GM12865 (cell line): Measurements from ENCODE around the gene NTRK3.

ENCODE experiments used
- DNase-seq: peaks from one replicate; pipeline ENCODE4 v3.0.0; 2010; ENCODE audit warnings: low read depth
- H3K4me3 ChIP-seq: 2 replicates; pipeline ENCODE4 v1.5.1; 2011; ENCODE audit warnings: mild to moderate bottlenecking, low read depth, low read length, control low read depth
- TF ChIP-seq, protein P1 (sequence below): IDR thresholded peaks from 2 replicates; pipeline ENCODE4 v1.5.1; 2011; ENCODE audit warnings: low read length, control low read depth, low read depth, inconsistent platforms; ENCODE audit not compliant: insufficient read depth; ENCODE audit errors: missing control alignments

The NTRK3 gene

DNA sequence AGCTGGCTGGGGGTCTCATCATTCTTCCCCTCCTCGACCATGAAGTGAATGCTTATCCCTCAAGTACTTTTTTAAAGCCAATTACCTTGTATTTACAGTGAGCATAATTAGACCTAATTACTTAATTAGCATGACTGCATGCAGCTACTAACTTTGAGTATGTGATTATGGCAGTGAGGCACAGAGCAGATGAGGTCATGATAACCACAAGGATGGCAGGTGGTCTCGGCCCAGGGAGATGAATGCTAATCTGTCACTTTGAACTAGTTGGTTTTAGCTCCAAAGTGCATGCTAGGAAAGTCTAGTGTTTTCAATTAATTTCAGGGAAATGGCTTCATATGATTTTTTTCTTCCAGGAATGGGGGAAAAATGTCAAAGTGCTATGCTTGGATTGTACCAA, 233.8 kb downstream of the NTRK3 start:
- DNase-seq: no peak
- H3K4me3 ChIP-seq: no peak overlapping the region
- TF ChIP-seq, protein P1, sequence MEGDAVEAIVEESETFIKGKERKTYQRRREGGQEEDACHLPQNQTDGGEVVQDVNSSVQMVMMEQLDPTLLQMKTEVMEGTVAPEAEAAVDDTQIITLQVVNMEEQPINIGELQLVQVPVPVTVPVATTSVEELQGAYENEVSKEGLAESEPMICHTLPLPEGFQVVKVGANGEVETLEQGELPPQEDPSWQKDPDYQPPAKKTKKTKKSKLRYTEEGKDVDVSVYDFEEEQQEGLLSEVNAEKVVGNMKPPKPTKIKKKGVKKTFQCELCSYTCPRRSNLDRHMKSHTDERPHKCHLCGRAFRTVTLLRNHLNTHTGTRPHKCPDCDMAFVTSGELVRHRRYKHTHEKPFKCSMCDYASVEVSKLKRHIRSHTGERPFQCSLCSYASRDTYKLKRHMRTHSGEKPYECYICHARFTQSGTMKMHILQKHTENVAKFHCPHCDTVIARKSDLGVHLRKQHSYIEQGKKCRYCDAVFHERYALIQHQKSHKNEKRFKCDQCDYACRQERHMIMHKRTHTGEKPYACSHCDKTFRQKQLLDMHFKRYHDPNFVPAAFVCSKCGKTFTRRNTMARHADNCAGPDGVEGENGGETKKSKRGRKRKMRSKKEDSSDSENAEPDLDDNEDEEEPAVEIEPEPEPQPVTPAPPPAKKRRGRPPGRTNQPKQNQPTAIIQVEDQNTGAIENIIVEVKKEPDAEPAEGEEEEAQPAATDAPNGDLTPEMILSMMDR: no peak

DNA sequence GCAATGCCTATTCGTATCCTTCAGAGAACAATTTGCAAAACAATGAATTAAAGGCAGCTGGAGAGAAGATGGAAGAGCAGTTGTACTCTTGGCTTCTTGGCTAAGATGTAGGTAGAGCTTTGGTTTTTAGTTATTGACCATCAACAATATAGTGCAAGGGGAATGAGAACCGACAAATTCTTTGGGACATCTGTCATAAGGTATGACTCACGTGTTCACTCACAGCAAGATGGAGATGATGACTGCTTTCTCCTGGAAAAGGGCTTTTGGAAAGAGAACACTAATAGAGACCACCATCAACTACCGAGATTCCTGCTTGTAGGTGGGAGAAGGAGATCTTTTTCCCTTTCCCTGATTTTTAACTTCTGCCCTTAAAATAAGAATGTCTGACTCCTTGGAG, 234.9 kb downstream of the NTRK3 start:
- H3K4me3 ChIP-seq: no peak overlapping the region
- DNase-seq: no peak
- TF ChIP-seq, protein P1: no peak

DNA sequence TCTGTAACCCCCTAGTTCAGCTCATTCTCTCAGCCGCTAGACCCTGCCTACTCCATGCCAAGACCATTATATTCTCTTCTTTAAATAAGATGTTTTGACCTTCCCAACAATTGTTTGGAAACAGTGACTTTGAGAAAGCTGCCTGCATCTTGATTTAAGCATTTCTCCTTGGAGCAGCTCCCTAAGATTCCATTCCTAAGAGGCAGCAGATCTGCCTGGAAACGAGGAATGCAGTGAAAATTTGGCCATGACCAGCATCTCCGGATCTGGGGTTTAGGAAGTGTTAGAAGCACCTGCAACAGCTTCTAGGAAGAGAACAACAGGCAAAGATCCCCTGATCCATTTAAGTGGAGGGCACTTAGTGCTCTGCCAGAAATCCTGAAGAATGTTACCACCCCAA, 235.7 kb downstream of the NTRK3 start:
- no peak for DNase-seq
- H3K4me3 ChIP-seq: no peak overlapping the region
- TF ChIP-seq, protein P1: no peak

DNA sequence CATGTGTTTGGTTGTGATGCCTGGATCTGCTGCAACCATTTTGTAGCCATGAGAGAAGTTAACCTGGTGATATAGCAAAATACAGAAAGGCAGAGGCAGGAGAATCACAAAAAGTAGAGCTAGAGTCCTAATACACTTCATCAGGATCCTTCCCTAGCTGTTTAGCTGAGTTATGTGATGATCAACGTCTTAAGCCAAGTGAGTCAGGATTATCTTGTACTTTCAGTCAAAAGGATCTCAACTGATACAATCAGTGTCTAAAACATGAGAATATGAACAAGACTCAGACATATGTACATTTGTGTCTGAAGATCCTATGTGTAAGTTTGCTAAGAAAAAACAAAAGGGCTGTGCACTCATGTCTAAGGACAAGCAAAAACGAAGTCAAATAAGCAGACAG, 236.9 kb downstream of the NTRK3 start:
- no peak overlapping the region for H3K4me3 ChIP-seq
- TF ChIP-seq, protein P1: no peak
- no peak for DNase-seq

DNA sequence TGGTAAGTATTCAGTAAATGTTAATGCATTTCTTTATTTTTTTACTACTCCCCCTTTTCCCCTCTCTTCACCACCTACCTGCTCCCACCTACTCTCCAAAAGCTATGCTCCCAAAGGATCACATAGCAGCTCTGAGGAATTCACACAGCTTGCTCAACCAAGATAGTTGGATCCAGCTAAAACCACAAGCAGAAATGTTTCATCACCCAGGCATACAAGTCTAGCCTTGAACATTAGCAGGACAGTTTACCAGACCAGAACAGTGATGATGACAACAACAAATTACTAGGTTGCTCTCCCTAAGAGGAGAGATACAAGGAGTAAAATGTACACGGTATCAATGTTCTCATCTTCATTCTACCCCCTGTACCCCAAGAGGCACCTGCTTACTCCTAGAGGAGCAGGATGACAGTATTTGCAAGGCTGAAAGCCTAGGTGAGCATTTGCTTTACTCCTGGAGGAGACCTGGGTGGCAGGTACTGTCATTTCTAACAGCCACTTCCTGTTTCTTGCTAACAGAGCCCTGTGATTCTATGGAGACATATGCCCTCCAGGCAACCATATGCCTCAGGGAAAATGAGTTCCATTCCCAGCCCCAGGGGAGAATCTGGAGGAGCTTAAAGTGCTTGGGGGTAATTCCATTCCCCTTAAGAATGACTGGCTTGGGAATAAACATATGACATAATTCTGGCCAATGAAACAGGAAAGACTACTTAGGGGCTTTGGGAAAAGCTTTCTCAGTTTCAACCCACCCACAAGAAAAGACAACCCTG, 237.5 kb downstream of the NTRK3 start:
- no peak for DNase-seq
- TF ChIP-seq, protein P1: no peak
- no peak overlapping the region for H3K4me3 ChIP-seq

DNA sequence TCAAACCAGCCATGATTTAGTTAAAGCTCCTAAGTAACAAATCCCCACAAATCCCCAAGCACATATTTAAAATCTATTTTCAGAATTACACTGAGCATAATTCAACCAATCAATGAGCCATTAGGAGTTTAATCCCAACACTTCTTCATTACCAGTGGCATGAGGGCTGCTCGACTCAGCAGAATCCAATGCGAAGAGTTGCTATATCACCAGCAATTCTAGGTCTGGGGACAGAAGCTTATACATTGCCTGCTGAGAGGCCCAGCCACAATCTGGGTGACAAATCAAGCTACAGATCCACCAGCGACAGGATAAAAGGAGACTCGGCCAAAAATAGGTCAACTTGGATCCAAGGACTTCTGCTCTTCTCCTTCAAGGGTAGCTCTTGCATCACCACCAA, 238.8 kb downstream of the NTRK3 start:
- TF ChIP-seq, protein P1: no peak
- H3K4me3 ChIP-seq: no peak overlapping the region
- no peak for DNase-seq

DNA sequence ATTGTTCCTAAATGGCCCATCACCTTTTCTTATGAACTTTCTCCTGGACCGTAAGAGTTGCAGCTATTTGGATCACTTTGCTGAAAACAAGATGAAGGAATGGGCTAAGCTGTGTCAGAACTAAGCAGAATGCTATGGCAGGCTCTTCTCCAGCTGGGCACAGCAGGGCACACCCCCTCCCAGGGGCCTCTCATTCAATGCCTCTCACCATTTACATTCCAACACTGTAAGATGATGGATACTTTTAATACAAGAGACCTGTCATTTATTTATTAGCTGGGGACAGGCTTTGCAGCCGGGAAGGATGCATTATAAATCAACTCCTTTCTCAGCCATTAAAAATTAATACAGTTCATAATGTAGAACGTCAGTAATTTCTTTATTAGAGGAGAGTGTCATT, 240.1 kb downstream of the NTRK3 start:
- no peak overlapping the region for H3K4me3 ChIP-seq
- TF ChIP-seq, protein P1: no peak
- no peak for DNase-seq
